GM21423 (cell line): ENCODE data around the gene MACROD2.

ENCODE experiments used
- ATAC-seq: cut with Tn5 transposase; IDR thresholded peaks from one replicate; pipeline ENCODE4 v1.9.1; 2021; ENCODE audit warnings: mild to moderate bottlenecking, moderate library complexity; ENCODE audit not compliant: unreplicated experiment

The MACROD2 gene

DNA sequence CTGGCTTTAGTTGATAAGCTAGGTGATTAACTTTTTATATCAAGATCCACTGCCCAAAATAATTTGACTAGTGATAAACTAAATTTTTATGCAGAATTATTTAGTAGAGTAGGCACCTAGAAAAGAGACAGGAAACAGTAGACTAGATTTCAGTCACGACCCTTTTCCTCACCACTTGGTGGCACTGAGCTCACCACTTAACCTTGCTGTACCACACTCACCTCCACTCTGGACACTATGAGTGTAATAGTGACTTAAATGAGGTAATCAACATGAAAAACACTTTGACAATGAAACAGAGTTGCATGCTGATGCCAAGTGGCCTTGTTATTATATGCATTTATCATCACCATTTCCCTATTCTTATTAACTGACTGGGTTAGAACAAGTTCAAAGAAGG, 1847.6 kb downstream of the MACROD2 start:
- ATAC-seq: peak; percentile 56

DNA sequence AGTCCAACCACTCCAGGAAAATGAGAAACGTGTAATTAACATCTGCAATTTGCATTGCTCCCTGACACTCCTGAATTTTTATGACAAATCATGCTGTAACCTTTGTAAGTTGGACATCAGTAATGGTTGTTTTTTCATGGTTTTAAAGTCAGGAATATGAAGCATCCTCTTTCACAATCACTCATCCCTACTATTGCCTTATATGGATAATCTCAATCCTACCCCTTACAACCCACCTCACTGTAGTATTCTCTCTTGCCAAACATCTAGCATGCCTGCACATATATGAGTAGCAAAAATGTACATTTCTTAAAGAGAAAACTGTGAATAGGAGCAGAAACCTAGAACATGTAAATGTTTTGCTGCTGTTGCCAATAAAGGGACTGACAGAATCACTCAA, 1848.5 kb downstream of the MACROD2 start:
- ATAC-seq: no peak

- ATAC-seq: no peak
These were observed 1852.0 kb downstream of the MACROD2 start for GRCh38 chr20:15847196-15847784.

GRCh38 chr20:15848126-15848525, 1852.8 kb downstream of the MACROD2 start:
- no peak for ATAC-seq

DNA sequence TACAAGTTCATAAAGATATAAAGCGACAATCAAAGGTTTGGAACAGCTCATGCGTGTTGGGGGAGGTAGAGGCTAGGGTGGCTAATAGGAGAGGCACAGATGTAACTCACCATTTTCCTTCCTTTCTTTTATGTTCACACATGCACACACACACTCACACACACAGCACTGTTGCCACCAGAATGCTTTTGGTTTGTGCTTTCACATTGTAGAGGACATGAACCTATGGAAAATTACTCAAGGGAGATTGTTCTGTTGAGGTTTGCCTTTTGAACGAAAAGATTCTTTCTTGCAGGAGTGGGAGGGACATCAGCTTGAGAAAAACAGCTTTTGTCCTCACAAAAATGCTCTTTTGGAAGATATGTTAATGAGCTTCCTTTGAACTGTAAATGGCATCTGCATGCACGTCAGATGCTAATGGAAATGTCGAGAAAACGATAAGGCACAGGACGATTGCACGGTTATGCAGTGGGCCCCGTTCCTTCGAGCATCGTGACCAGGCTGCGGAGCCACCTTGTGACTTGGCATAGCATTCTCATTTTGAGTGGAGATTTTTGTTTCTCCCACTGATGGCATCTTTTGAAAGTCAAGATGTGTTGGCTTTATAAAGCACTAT, 1853.8 kb downstream of the MACROD2 start:
- ATAC-seq: no peak

- ATAC-seq: no peak
These were observed 1856.4 kb downstream of the MACROD2 start for GRCh38 chr20:15851576-15852215.

DNA sequence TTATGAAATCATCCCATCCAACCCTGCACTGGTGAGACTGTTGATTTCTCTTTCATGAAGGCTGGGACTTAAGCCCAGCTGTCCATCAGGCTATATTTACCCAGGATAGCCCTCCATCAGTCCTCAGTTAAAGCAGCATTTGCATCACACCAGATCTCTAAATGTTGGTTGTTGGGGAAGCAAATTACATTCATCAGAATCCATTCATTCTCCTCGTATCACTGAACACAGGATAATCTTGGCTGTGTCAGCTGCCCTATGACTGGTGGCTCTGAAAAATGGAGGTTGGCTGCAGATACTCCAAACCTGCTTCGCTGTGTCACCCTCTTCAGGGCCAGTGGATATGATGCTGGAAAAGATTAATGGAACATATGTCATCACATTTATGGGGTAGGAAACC, 1859.6 kb downstream of the MACROD2 start:
- ATAC-seq: no peak

DNA sequence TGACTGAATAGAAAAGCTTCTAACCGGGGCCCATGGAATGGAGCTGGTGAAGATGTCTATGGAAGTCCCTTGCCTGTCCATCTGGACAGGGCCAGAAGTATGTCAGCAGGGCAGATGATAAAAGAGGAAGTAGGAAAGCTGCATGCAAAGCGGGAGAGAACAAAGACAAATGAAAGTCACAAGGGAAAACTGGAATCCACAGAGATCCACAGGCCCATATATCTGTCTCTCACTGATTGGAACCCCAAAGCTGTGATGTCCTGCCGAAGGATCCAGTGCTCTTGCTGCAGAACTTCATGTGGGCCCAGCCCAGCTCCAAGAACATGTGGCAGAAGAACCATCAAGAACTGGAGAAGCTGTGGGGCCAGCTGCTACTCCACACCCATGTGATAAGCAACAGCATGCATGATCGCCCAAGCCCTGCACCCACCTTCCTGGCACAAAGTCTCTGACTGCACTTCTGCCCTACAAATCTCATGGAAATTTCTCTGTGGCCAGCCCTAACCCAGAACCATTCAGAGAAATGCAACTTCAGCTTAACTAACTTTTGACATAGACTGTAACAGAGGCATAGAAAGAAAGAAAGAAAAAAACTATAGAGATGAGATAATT, 1862.0 kb downstream of the MACROD2 start:
- peak; percentile 54 for ATAC-seq

DNA sequence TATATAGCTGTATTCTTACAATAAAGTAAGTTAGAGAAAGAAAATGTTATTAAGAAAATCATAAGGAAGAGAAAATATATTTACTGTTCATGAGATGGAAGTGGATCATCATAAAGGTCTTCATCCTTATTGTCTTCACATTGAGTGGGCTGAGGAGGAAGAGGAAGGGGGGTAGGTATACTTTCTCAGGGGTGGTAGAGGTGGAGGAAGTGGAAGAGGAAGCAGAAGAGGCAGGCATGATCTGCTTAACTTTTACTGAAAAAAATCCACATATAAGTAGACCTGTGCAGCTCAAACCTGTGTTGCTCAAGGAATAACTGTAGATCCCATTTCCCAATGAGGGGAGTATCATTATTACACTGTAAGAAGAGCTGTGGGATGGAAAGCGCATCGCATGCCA, 1863.7 kb downstream of the MACROD2 start:
- ATAC-seq: no peak

DNA sequence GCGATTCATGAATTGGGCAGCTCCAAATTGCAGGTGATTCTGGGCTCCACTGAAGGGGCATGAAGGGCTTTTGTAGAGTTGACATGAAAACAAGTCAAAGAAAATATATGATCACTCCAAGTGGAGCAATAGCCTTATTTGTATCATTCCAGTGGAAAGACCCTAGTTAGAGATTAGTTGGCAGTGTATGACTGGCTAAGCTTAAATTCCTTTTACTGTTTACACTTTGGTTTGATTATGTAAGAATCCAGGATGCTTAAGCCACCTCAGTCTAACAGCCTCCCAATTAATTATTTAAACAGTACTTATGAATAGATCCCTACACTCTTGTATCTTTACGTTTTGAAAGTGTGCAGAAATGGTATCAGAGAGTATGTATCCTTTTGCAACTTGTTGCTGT, 1865.5 kb downstream of the MACROD2 start:
- no peak for ATAC-seq

- no peak for ATAC-seq
These were observed 1866.9 kb downstream of the MACROD2 start for GRCh38 chr20:15862178-15862577.

DNA sequence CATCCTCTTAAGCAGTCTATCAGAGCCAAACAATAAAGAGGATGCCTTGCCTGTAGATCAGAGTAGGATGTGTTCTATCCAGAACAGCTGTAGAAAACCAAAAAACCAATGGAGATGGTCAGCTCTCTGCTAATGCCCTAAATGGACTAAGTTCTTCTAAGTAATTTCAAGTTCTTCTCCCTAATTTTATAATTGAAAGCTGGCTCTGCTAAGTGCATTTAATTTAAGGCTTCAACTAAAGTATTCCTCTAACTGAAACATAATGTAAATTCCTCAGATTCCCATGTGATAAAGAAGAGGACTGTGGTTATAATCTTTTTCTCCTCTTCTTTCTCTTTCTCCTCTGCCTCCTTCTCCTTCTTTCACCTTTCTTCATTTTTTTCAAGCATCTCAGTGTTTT, 1868.4 kb downstream of the MACROD2 start:
- ATAC-seq: no peak

GRCh38 chr20:15865553-15865952, 1870.2 kb downstream of the MACROD2 start:
- no peak for ATAC-seq

DNA sequence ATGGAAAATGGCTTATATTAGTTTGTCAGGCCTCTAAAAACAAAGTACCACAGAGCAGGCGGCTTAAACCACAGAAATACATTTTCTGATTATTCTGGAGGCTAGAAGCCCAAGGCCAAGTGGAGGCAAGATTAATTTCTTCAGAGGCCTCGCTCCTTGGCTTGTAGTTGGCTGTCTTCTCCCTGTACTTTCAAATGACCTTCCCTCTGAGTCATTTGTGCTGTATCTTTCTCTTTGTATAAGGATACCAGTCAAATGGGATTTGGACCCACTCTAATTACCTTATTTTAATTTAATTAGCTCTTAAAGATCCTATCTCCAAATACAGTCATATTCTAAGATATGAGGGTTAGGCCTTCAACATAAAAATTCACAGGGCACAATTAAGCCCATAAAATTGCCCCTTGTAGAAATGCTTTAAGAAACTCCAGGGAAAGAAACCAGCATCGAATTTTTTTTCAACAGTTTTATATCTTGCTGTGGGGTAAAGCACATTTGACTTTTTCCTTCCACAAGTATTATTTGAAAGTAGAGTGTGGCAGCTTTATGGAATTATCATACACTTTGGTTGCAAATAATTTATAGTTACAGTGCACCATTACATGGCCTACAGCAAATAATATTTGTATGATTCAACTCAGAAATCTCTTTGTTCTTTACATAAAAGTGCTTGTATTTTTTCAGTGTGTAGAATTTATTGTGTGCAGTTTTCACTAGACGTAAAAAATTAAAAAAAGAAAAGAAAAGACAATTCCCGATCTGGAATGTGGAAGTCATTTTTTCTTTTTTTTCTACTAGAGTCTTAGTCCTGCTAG, 1871.8 kb downstream of the MACROD2 start:
- ATAC-seq: no peak

DNA sequence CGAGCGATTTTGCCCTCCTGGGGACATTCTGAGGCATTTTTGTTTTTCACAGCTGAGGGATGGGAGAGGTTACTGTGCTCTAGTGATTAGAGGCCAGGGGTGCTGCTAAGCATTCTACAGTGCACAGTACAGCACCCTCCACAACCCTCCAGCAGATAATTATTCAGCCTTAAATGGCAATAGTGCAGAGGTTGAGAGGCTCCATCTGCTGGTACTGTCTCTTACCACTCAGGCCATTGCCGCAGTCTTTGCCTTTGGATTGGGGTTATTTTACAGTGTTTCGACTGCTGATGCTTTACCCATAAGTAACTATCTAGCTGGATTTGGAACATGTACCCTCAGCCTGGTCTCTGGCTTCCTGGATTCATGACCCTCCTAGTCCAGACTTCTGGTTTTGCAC, 1872.6 kb downstream of the MACROD2 start:
- no peak for ATAC-seq

DNA sequence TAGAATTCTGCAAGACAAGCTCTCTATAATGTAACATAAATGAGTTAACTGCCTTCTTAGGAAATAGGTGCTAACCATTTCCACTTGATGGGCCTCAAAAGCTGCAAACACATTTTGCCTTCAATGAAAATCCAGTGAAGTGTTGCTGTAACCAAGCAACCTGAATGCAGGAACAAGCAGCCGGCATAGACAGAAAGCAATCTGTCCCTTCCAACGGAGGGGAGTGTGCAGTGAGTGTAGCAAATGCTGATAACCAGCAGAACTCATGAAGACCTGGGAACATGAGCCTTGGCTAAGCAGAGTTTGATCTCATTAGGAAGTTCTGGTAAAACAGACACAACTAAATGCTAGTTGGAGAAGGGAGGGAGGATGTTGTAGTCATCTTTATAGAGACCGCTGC, 1880.1 kb downstream of the MACROD2 start:
- ATAC-seq: no peak

DNA sequence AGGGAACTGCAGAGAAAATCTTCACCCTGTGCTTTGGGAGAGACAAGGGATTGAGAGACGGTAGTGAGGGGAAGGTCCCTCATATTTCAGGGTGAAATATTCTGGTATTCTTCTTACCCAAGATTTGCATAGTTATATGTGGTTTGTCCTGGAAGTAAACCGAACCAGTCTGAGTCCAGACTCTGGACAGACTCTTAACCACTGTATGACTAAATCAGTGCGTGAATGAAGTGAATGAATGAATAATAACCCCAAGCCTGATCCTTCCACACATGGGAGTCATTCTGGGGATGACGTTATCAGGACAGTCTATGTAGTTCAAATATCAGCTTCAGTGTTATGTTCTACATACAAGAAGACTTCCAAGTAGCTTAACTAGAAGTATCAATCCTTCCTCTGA, 1887.2 kb downstream of the MACROD2 start:
- peak; percentile 52 for ATAC-seq

DNA sequence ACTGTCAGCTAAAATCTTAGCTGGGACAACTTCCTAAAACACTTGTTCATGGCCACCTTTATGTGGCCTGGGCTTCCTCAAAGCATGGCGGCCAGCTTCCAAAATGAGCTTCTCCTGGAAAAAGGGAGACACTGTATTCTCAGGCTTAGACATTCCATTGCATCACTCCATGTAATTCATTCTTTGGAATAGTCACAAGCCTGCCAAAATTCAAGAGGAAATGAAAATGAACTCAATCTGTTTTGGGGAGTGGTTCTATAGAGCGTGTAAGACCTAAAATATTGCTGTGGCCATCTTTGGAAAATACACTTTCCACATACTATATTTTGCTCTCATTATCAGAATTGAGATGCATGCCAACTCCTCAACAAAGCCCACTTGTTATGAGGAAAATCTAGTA, 1890.9 kb downstream of the MACROD2 start:
- no peak for ATAC-seq

DNA sequence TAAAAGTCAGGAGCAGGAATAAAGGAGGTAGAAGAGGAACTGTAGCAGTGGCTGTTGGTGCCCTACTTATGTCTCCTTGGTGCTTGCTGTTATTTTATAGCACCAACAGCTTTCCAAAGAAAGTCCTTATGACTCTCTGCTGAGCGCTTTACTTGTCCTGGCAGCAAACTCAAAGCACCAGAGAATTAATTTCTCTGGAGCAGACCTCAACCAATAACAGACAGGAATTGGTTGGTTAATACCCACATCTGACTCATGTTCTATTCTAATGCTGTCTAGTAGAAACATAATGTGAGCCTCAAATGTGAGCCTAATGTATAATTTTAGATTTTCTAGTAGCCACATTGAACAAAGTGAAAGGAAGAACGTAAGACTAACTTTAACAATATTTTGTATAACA, 1892.1 kb downstream of the MACROD2 start:
- ATAC-seq: no peak

DNA sequence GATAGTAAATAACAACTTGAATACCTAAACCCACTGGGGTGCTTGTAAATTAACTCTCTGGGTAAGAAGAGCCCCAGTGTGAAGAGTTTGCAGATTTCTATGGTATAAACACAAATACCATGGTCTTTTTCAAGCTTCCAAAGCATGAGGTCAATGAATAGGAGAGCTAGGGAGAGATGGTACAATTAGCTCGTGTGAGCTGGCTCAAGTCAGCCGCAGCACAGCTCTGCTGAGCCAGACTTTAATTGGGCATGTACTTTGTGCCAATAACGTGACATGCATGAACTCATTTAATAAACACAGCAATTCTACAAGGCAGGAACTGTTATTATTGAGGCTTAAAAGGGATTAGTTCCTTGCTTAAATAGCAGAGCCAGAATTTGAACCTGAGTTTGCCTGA, 1893.7 kb downstream of the MACROD2 start:
- ATAC-seq: no peak

DNA sequence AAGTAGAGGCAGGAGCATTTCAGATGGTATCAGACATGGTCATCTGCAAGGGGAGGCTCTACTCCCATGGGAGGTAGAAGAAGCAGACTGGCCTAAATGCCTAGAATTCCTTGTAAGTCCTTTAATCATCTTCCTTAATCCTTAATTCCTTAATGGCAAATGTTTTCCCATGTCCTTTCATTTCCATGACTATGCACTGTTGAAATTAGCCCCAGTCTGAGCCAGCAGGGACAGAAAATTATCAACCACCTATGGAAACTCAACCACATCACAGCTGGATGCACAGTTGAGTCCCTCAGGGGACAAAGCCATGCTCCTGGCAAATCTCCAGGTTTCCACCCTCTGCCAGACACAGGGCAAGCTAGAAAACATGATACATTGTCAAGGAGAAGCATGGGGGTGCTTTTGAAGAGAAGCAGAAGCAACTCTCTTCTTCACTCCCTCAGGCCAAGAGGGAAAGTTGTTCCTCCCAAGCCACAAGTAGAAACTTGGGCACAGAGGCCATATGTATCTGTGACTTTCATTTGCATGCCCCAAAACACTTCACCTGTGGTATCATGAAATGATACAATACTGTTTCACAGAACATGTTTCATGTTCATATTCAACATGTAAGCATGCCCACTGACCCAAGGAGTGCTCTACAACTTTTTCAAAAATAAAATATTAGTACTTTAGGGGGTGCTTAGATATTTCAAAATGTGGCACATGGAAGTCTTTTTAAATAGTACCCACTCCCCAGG, 1894.4 kb downstream of the MACROD2 start:
- no peak for ATAC-seq
